HG02623 (cell line): ENCODE results near the gene MMS22L.

Experiments used
- ATAC-seq: cut with Tn5 transposase; IDR thresholded peaks from one replicate; pipeline ENCODE4 v1.9.1; 2021; ENCODE audit warnings: moderate library complexity; ENCODE audit not compliant: unreplicated experiment

Gene MMS22L

DNA sequence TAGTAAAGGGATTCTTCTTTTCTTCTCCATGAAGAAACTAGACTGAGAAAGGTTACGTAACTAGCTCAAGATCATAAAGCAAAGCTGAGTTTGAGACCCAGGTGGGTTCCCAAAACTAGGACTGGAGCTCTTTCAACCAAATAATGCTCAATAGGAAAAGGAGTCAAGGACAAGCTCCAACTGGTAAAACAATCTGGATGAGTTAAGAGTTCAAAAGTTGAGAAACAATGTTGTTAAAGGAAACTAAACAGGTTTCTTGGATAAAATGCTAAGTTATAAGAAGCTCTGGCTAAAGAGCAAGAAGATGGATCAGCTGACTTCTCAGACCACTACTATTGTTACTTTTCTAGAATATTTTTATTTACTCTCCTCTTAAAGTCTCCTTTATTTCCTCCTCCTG is 137.3 kb downstream of the MMS22L start:
- ATAC-seq = no peak

GRCh38 chr6:97141756-97142155 is 141.3 kb downstream of the MMS22L start:
- ATAC-seq = no peak

DNA sequence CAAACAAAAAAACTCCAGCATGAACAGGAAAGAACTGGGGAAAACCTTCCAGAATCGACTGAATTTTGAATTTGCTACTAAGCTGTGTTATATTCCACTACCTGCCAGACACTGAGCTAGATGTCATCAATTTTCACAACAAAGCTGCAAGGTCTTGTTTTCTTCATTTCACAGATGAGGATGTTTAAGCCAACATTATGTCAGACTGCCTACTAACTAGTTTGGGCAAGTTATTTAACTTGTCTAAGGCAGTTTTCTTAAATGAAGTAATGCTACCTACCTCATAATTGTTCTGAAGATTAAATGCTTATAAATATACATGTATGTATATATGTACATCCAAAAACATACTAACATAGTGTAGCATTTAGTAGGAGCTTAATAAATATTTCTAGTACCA is 144.4 kb downstream of the MMS22L start:
- no peak for ATAC-seq

GRCh38 chr6:97136626-97137358 is 146.2 kb downstream of the MMS22L start:
- ATAC-seq = no peak

GRCh38 chr6:97133067-97133466 is 149.9 kb downstream of the MMS22L start:
- no peak for ATAC-seq

GRCh38 chr6:97129106-97129505 is 153.9 kb downstream of the MMS22L start:
- no peak for ATAC-seq

- no peak for ATAC-seq
Measured at GRCh38 chr6:97128507-97128906, 154.5 kb downstream of the MMS22L start.

GRCh38 chr6:97123652-97124051 is 159.4 kb downstream of the MMS22L start:
- no peak for ATAC-seq

DNA sequence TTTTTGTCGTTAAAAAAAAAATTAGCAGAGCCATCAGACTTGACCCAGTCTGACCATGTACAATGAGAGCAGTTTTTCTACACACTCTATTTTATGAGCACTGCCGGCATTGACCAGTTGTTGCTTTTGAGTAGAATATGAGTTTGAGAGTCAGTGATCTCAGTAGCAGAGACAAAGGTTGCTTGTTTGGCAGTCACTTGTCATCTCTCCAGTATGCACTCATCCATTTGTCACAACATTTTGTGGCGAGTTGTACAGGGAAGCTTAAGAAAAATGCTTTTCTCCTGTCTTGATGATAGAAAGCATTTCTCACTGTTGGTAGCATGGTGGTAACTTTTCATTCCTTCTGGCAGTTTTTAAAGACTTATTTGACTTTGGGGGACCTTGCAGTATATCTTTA is 159.9 kb downstream of the MMS22L start:
- no peak for ATAC-seq

- no peak for ATAC-seq
Measured at GRCh38 chr6:97120511-97120910, 162.5 kb downstream of the MMS22L start.

DNA sequence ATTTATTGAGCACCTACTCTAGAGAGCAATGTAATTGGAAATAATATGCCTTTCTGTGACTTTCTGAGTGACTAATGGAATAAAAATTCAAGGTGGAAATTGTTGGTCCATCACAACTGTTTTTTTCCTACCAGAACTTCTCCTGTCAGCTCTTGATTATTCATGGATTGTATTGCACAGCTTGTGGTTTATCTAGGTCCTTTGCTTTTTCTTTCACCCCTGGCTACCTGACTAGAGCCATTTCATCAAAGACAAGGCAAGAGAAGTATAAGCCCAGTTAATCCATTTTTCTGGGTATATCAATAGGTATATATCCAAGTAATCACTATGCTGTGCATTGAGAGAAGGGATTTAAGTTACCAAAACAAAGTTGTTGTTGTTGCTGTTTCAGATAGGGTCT is 168.4 kb downstream of the MMS22L start:
- no peak for ATAC-seq

- no peak for ATAC-seq
Measured at GRCh38 chr6:97113170-97113569, 169.8 kb downstream of the MMS22L start.

DNA sequence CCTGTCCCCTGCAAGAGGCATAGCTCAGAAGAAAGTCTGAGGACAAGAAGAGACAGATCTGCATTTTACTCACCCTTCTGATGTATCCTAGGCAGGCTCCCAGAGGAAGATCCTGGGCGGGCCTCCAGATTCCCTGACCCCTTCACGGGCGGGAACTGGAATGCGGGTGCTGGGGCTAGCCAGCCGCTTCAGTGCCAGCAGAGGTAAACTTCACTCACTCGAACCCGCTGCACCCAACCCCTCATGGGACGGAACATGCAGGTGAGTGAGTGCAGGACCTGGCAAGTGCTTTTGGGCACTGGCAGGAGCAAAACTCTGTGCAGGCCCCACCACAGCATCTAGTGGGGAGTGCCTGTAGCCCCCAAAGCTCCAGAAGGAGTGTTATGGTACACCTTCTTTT is 171.8 kb downstream of the MMS22L start:
- ATAC-seq = no peak

DNA sequence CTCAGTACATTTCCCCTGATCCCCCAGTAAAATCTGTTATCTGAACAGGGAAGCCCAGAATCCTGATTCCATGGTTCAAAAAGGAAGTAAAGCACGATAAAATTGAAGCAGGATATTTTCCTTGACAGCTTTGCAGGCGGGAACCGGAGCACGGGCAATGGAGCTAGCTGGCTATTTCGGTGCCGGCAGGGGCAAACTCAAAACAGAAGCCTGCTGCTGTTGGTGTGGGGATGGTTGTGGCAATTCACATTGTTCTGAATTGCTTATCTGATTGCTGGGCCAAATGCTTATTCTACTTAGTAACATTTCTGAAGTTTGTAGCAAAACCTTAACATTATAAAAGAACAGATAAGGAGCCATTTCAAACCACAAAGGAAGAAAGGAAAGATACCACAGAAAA is 172.4 kb downstream of the MMS22L start:
- no peak for ATAC-seq

DNA sequence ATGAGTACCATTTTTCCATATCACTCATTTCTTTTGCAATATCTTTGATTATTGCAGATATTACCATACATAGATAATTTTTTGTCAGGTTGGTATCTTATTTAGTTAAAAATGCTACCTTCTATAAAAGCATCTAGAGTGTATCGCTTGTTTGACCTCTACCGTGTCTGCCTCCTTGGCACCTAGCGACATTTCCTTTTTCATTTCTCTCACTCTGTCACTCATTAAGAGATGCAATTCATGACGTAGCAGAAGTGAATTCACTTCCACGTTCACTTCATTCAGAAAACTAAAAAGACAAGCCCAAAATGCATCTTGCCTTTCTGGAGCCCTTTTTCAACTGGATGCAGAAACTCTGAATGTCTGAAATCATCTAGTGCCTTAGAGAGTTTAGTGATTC is 172.9 kb downstream of the MMS22L start:
- no peak for ATAC-seq

- ATAC-seq = no peak
Measured at GRCh38 chr6:97109444-97109843, 173.6 kb downstream of the MMS22L start.

GRCh38 chr6:97102145-97102790 is 180.7 kb downstream of the MMS22L start:
- no peak for ATAC-seq

DNA sequence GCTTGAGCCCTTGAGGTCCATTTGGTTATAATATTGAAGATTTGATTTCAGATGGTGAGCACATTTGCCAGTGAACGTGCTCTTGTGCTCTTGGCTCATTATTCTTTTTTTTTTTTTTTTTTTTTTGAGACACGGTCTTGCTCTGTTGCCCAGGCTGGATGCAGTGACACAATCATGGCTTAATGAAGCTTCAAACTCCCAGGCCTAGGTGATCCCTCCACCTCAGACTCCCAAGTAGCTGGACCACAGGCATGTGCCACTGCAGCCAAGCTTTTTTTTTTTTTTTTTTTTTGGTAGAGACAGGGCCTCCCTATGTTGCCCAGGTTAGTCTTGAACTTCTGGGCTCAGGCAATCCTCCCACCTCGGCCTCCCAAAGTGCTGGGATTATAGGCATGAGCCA is 182.3 kb downstream of the MMS22L start:
- no peak for ATAC-seq

- no peak for ATAC-seq
Measured at GRCh38 chr6:97097068-97098047, 185.7 kb downstream of the MMS22L start.

GRCh38 chr6:97095311-97095850 is 187.6 kb downstream of the MMS22L start:
- no peak for ATAC-seq

DNA sequence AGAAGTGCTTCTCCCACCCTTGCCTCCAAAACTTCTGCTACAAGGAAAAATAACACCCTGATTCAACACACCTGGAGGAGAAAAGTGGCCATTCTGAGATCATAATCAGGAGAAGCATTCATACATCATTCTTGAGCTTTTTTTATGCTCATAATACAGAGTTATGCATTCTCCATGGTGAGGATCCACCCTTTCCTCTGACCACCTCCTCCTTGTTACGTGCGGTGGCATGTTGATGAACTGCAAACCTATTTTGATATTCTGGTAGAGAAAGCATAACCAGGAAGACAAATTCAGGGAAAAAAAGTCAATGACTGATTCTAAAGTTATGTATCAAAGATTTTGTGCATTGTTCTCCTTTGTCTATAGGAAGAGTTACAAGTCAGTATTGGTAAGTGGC is 188.6 kb downstream of the MMS22L start:
- ATAC-seq = no peak
